EL (cell line): ENCODE data around the gene KRT71.
A peak's percentile ranks its signal among the peaks of the same experiment; 100 is the strongest.

Experiments
- DNase-seq: peaks from one replicate; pipeline ENCODE4 v3.0.0-alpha.2; 2016

Gene KRT71

GRCh38 chr12:52537101-52537500 lies 15.8 kb downstream of the KRT71 start:
- DNase-seq = no peak

- DNase-seq = no peak
Observed at GRCh38 chr12:52535574-52535973, 17.4 kb downstream of the KRT71 start.

- no peak for DNase-seq
Observed at GRCh38 chr12:52534482-52534881, 18.5 kb downstream of the KRT71 start.

- no peak for DNase-seq
Observed at GRCh38 chr12:52533686-52534470, 19.1 kb downstream of the KRT71 start.

- DNase-seq = no peak
Observed at GRCh38 chr12:52532636-52533035, 20.3 kb downstream of the KRT71 start.

- DNase-seq = no peak
Observed at GRCh38 chr12:52531566-52532300, 21.2 kb downstream of the KRT71 start.

- no peak for DNase-seq
Observed at GRCh38 chr12:52530905-52531304, 22.0 kb downstream of the KRT71 start.

GRCh38 chr12:52530366-52530765 lies 22.6 kb downstream of the KRT71 start:
- no peak for DNase-seq

- no peak for DNase-seq
Observed at GRCh38 chr12:52529846-52530245, 23.1 kb downstream of the KRT71 start.

GRCh38 chr12:52529417-52529816 lies 23.5 kb downstream of the KRT71 start:
- DNase-seq = no peak

GRCh38 chr12:52528641-52529143 lies 24.3 kb downstream of the KRT71 start:
- no peak for DNase-seq

- DNase-seq = no peak
Observed at GRCh38 chr12:52527121-52527800, 25.7 kb downstream of the KRT71 start.

- DNase-seq = no peak
Observed at GRCh38 chr12:52526511-52526951, 26.4 kb downstream of the KRT71 start.

GRCh38 chr12:52525661-52526499 lies 27.1 kb downstream of the KRT71 start:
- DNase-seq = no peak

- no peak for DNase-seq
Observed at GRCh38 chr12:52524898-52525591, 27.9 kb downstream of the KRT71 start.

- no peak for DNase-seq
Observed at GRCh38 chr12:52524241-52524897, 28.6 kb downstream of the KRT71 start.

- DNase-seq = peak; percentile 14
Observed at GRCh38 chr12:52523824-52524223, 29.1 kb downstream of the KRT71 start.

GRCh38 chr12:52522346-52523011 lies 30.5 kb downstream of the KRT71 start:
- peak; percentile 23 for DNase-seq

- peak; percentile 78 for DNase-seq
Observed at GRCh38 chr12:52521568-52522266, 31.2 kb downstream of the KRT71 start.

GRCh38 chr12:52521175-52521567 lies 31.8 kb downstream of the KRT71 start:
- DNase-seq = no peak
